Left lobe of liver (tissue), 2 donors: ENCODE measurements around the gene DICER1. TPM values are rescaled to one million over a fixed set of nuclear protein-coding genes. Genes with fewer than 3 reads are reported as not detected.

Experiments
- ATAC-seq: fragments of 200-7000 bp; cut with Tn5 transposase; one replicate; pipeline ENCODE4 v1.9.1; 2020; ENCODE audit warnings: mild to moderate bottlenecking, moderate library complexity
- DNase-seq: peaks from one replicate; pipeline ENCODE4 v3.0.0-alpha.2; 2020; ENCODE audit warnings: low spot score
- total RNA-seq: library from RNA; stranded (reverse); gene quantifications from one replicate; pipeline ENCODE4 v1.2.1, GENCODE V29; 2021
- donor health status: DM: no; HTN: no; CAD: no; lungs with moderate emphysema.
- donor health status: DM: no; HTN: yes; CAD: no.

The DICER1 gene
- total RNA-seq, 1 donor from 2014 or later: 35.2 TPM

DNA sequence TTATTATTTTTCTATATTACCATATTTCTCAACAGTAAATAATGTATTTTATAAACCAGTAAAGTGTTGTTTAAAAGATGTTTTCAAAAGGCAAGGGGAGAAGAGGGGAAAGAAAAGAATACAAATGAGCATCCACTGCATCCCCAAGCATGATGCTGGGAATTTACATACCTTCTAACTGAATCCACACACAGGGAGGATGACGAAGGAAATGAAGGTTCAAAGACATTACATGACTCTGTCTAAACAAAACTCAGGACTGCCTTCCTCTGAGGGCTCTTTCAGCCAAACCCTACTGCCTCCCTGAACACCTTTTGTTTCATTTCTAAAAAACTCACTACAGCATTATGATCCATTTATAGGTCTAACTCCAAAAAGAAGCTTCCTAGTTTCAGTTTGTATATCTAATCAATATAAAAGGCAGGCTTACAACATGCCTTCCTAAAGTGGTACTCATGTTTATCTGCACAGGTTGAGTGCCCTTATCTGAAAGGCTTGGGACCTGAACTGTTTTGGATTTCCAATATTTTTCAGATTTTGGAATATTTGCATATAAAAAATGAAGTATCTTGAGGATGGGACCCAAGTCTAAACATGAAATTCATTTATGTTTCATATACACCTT is 30.3 kb downstream of the DICER1 start:
- DNase-seq: no peak

DNA sequence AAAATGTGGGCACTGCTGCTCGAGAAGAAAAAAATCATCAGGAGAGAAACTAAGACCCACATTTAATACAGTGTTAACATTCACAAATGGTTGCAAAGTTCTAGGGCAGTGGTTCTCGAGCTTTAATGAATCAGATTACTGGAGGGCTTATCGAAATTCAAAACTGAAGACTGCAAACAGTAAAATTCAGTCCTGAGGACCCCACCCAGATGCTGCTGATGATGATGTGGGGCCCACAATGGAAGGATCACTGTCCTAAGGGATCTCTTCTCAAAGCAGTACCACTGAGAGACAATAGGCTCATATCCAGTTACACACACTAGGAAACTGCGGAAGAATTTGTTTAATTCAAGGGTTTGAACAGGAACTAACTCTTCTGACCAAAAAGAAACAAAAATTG is 31.4 kb downstream of the DICER1 start:
- ATAC-seq (no peak), DNase-seq (no peak)

More for the DNA sequence above, 30.3 kb downstream of the DICER1 start:
- peak; percentile 67 for ATAC-seq

DNA sequence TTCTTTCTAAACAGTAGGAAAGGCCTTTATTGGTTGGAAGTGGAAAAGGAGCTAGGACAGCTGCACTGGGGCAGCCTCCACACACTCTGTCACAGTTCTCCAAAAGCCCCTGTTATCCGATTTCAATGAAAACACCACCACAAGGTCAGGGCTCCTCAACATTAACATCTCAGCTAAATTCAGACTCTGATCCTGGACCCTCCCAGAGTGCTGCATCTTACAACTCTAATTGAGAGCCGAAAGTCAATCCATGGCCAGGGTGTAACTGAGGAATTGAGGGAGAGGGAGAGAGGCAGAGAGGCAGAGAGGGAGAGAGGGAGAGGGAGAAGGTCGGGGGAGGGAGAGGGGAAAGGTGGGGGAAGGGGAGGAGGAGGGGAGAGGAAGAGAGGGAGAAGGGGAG is 32.1 kb downstream of the DICER1 start:
- ATAC-seq (no peak), DNase-seq (no peak)

DNA sequence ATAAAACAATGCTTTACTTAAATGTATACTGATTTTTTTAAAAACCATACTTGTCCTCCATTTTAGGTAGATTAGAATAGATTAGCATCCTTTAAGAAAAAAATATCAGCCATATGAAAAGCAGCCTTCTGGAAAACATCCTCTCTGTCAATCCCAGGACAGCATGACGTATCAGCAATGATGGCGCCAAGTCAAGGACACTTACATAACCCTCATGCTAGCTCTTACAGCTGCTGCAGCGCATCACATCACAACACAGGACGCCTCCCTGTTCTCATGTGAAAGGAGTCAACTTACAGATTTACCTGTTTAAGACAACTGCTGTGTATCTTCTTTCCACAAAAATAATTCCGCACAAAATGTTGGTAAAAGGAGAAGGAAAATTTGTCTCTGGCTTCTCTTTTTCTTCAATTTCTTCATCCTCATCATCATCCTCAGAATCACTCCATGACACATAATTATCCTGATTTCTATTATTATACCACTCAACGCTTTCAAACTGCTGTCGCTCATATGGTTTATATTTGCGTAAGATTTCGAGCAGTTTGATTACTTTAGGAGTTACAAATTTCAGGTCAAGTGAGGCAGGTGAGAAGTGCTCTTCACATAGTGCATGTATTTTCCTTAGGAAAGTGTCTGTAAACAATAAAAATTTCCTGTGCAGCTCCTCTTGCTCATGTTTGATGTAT is 33.3 kb downstream of the DICER1 start:
- DNase-seq: no peak
- no peak for ATAC-seq

DNA sequence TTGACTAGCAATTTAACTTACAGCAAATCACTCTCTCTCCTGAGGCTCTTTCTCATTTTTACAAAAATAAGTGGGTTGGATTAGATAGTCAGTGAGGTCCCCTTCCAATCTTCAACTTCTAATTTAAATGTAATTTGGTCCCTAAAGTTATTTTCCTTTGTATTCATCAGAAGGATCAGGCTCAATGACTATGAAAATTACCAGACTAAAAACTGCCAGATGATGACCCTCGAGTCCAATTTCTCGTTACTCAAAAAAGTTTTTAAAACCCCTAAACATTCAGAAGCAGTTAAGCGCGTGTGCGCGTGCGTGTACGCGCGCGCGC is 34.7 kb downstream of the DICER1 start:
- DNase-seq (no peak), ATAC-seq (no peak)

DNA sequence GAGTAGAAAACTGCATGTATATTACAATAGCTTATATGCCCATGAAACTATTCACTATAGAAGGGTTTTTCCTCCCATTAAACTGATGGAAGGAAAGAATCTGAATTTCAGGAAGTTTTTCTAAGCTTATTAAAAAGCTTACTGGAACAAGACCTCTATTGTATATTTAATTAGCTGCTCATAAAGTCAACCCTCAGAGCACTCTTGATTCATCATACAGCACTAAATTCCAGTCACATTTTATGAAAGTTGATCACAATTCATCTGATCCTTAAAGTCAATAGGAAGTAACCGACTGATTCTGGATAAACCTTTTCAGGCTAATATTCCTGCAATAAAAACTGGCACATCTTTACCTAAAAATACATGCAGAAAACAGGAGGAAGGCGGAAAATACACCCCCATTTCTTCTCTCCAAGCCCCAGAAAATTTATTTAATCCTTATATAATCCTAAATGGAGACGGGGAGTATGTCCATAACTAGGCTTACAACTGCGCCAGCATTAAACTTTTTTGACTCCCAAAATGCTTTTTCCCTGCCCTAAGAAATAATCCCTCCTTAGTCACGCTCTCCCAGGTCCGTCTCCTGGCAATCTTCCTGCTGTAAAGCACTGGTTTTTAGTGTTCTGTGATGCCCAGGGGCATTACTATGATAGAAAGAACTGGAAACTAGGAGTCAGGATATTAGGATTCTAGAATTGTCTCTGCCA is 35.3 kb downstream of the DICER1 start:
- ATAC-seq: no peak
- no peak for DNase-seq

DNA sequence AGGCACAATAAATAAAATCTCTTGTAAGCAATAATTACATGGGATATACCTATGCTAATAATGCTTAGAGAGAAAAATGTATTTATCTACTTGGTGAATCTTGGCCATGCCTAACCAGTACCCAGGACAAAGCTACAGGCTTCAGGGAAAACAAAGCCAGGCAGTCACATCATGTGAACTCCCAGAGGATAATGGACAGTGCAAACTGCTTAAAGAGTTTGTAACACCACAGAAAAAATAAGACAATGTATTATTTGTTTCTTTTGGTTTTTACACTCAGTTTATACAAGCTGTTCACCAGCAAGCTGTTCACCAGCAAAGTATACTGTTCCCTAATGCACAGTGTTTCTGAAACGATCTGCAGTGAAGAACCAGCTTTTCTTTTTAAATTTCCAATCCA is 38.0 kb downstream of the DICER1 start:
- DNase-seq: no peak
- no peak for ATAC-seq

DNA sequence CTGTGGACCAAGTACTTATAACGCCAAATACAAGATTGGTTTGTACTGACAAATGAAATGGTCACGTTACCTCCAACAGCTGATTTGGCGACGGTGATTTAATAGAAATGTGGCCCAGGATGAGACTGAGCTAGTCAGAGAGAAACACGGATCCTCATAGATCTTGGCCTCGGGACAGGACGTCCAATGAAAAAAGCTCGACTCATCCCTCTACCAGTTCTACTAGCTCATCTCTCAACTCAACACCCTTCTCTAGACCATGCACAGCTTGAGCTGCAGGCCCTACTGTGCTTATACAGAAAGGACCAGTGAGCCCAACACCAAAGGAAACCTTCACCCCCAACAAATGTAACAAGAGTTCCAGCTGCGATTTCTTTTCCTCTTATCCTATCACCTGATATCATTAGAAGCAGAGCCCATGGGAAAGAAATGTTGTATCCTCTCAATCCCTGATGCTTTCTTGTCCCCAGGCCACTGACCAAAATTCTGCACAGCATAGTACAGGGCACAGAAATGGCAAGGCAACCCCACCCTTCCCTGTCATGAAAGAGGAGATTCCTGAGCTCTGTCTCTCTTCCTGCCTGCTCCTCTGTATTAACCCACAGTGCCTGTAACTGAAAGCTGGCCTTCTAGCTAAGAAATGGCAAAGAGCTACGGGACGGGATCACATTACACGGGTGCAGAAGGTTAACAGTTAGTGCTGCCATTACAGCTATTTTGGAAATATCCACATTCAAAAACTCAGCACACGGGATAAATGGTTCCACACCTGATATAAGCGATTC is 39.2 kb downstream of the DICER1 start:
- no peak for DNase-seq
- ATAC-seq: no peak

DNA sequence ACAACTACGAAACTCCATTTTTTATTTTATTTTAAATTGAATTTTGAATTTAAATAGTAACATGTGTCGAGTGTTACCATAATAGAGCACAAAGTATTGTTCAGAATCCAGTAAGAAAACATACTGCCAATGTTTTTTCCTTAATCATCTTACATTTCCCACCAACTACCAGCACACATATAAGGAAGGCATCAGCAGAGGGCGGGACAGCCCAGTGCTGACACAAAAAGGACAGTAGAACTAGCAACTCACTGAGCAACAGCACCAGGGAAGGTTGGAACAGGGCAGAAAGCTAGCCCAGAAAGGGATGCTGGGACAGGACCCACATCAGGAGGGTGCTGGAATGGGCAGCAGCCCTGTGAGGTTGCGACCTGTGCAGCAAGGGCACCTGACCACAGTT is 43.9 kb downstream of the DICER1 start:
- ATAC-seq: peak; percentile 29

DNA sequence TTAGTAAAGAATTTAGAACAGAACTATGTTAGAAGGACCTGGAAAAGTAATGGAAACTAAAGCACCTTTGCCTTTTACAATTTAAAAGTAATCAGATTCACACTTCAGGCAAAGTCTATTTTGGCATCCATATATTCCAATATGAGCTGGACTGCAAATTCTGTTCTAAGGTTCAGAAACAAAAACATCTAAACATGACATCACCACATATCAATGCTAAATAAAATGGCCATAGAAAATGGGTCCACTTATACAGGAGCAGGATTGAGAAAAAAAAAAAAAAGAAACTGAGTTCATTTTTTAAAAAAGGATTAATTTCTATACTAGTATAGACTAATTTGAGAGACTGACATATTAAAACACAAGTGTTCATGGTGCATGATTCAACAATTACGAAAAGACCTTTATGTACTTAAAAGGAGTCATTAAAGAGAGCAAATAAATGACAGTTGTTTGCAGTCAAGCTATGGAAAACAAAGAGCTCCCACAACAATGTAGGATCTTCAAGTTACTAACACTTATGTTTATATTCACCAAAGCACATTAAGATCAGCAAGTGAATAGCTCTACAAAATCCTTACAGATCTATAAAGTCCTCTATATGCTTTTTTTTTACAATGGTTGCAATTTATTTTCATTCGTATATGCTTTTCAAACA is 45.7 kb downstream of the DICER1 start:
- DNase-seq (no peak), ATAC-seq (no peak)

More for the DNA sequence above, 43.9 kb downstream of the DICER1 start:
- no peak for DNase-seq

DNA sequence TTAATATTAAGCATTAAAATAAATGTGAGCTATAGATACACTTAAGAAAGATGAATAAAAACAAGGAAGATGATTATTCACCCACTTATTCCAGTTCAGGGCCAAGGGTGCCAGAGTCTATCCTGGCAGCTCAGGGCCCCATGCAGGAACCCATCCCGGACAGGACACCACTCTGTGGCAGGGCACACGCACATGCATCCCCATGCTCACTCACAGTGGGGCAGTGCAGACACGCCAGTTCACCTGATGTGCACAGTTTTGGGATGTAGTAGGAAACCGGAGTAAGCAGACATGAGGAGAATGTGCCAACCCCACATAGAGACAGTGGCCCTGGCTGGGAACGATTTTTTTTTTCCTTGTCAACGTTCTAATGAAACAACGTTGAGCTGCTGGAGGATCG is 47.2 kb downstream of the DICER1 start:
- DNase-seq (no peak), ATAC-seq (no peak)

DNA sequence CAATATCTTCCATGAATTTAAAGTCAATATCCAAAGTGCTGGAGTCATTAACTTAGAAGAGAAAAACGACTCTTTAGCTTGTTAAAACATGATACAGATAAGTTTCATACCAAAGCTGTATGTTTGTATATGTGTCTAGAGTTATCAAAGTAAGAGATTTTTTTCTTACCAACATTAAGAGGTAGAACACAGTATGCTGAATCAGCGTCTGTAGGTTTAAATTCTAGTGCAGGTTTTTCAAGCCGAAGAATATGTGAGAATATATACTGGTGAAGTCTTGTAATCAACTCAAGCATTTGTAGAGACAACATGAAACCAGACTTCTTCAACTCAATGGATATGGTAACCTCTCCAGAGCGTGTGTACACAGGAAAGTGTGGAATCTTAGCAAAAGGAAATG is 49.6 kb downstream of the DICER1 start:
- no peak for DNase-seq
- ATAC-seq: no peak

DNA sequence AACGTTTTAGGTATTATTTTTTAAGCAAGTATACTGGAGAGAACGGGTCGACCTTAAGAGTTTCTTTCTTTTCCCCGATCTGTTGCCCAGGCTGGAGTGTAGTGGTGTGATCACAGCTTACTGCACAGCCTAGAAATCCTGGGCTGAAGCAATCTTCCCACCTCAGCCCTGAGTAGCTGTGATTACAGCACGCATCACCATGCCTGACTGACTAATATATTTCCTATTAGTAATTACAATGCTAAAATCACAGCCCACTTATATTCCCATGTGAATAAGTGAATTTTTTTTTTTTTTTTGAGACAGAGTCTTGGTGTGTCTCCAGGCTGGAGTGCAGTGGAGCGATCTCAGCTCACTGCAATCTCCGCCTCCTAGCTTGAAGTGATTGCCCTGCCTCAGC is 50.4 kb downstream of the DICER1 start:
- ATAC-seq: no peak
- DNase-seq: no peak

DNA sequence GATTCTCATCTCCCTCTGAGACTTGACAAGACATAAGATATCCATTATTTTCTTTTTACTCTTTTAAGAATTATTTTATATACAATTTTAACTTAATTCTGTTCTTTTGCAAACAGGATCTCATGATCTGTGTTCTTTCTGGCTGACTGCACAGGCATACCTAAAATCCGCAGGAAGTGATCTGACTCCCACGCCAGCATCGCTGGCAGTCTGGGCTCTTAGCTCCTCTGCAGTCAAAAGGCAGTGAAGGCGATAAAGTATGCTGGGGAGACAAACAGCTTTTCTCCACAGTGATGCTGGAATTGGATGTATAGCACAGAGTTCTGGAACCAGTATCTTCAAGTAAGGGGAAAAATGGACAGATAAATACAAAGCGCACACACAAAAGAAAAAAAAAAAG is 52.4 kb downstream of the DICER1 start:
- no peak for ATAC-seq
- DNase-seq: no peak

DNA sequence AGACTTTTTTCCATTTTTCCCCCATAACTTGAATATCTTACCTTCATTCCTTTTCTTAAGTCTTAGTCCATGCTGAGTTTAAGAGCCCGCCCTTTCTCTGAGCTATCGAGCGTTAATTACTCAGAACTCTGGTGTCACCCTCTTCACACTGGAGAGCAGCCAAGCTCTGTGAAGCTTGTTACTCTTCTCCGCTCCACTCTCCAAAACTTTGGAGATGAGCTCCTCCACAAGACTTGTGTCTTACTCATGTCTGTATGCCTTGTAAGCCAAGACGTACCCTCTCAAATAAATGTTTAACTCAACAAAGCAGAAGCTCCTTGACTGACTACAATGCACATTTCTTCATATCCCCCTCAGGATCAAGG is 54.7 kb downstream of the DICER1 start:
- no peak for ATAC-seq

DNA sequence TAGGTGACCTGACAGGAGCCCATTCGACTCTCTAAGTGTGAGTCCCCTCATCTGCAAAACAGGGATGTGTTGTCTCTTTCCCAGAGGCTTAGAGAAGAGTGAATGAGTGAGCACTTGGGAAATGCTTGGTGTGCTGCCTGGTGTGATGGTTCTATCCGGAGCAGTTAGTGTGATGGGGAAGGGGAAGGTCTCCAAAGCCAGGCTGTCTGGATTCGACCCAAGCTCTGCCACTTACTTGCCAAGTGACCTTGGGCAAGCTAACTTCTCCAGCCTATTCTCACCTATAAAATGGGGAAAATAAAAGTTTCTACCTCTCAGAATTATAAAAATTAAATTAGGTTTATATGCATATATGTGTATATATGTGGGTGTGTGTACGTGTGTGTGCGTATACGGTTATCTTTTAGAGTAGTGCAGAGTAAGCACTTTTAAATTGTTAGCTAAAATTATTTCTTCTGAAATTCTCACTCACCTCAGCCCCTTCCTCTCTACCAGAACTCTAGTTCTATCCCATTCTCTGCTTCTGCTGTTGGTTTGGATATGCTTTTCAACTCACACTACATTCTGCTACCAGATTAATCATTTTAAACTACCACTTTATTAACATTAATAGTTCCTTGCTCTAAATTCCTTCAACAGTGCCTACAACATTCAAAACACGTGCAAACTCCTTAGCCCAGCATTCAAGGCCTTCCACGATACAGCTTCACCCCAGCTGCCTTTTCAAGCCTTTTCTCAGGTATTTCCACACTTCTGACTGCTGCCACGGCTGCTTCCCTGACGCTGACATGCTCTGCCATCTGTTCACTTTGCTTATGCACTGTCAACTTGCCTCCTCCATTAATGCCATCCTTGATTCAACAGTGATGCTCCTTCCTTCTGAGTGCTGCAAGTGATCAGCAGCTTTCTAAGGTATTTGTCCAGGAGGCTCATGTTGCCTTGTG is 55.3 kb downstream of the DICER1 start:
- peak; percentile 31 for ATAC-seq
- DNase-seq: no peak

More for the DNA sequence above, 54.7 kb downstream of the DICER1 start:
- no peak for DNase-seq

DNA sequence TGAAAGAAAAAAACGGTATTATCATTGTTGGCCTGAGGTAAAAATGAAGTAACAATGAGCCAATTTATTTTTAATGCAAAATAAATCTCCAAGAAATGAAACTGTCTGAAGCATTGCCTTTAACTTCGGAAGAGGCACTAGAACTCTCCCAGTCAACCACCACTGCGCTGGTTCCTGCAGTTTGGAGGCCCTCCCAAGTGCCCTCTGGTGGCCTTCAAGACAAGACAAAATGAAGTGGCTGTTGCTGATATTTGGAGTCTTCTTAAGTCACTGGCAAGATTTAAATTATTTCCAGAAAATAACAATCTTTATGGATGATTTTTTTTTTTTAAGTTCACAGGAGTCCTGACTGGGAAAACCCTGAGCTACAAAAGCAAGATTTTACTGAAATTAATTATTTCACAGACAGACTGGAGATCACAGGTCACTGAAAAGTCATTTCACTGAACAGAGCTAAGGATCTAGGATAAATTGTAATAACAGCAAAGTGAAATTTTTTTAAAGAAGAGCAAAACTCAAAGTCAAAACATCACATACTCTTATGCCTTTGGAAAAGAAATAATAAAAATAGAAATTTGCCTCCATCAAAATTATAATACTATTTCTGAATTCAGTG is 58.2 kb downstream of the DICER1 start:
- no peak for DNase-seq
- peak; percentile 67 for ATAC-seq

DNA sequence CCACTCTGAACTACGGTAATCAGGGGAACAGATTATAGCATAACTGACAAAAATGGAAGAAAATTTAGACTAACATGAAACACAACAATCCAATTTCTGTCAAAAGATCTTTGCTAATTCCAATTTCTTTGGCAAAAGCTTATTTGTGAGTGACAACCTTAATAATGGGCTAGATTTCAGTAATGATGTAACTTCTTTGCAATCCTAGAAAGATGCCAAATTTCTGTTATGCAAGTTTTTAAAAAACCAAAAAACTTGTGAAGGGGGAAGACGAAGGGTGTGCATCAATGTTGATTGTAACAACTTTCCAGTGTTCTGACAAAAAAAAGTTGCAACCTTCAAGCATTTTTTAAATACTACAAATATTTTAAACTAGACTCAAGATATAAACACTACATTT is 59.9 kb downstream of the DICER1 start:
- peak; percentile 39 for ATAC-seq

DNA sequence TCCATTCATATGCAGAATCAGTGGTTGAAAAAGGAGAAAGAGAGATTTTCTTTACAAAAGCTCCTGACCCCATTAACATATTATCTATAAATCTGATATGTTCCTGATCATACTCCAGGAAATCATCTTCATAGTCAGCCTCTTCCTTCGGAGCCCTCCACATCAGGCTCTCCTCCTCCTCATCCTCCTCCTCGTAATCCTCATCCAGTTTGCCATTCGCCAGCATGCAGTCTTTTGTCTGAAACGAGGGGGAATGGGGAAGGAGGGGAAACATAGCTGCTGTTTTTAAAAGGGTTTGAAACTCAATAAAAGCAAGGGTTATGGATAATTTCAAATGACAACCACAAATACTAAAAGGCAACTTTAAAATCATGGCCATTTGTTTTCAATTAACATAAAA is 60.9 kb downstream of the DICER1 start:
- ATAC-seq (no peak), DNase-seq (no peak)

More for the DNA sequence above, 59.9 kb downstream of the DICER1 start:
- DNase-seq: no peak

DNA sequence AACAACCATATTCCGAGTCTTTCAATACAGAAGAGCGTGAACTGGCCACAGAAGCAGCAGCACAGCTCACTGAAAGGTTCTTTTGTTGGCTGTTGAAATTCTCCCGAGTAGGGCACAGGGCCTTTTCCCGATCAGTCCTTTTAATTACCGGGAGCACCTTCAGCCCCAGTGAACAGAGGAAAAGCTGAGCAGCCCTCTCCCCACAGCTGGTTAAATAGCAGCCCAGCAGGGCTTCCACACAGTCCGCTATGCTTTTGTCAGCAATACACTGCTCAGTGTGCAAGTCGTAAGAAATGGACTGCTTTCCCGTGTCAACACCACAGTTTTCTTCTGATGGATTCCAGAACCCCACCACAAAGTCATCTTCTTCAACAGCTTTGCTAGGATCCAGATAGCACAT is 61.3 kb downstream of the DICER1 start:
- no peak for ATAC-seq

More for the DNA sequence above, 61.3 kb downstream of the DICER1 start:
- no peak for DNase-seq
